Endodermal cell (in vitro differentiated cells): ENCODE measurements around the gene MEF2A. TPM values are rescaled to one million over a fixed set of nuclear protein-coding genes. Genes with fewer than 3 reads are reported as not detected.

ENCODE experiments used
- DNase-seq: peaks from one replicate; pipeline ENCODE4 v3.0.0-alpha.2; 2017
- H3K27ac ChIP-seq: 2 replicates; pipeline ENCODE4 v1.5.1; 2013; ENCODE audit warnings: mild to moderate bottlenecking, low read depth, low read length, moderate library complexity
- H3K27me3 ChIP-seq: 2 replicates; pipeline ENCODE4 v1.6.1; 2013; ENCODE audit warnings: mild to moderate bottlenecking, low read length, moderate library complexity; ENCODE audit not compliant: insufficient read depth, control insufficient read depth, poor library complexity, severe bottlenecking
- H3K36me3 ChIP-seq: 2 replicates; pipeline ENCODE4 v1.7.0; 2013; ENCODE audit warnings: mild to moderate bottlenecking, low read length, moderate library complexity; ENCODE audit not compliant: control insufficient read depth, insufficient read depth
- H3K4me1 ChIP-seq: one replicate; pipeline ENCODE4 v1.7.0; 2013; ENCODE audit warnings: low read length; ENCODE audit not compliant: control insufficient read depth, insufficient read depth
- H3K4me3 ChIP-seq: 2 replicates; pipeline ENCODE4 v1.5.1; 2013; ENCODE audit warnings: mild to moderate bottlenecking, low read length, moderate library complexity
- H3K9ac ChIP-seq: 2 replicates; pipeline ENCODE4 v1.6.1; 2013; ENCODE audit warnings: mild to moderate bottlenecking, low read length, moderate library complexity; ENCODE audit not compliant: poor library complexity, severe bottlenecking; ENCODE audit errors: extremely low read depth
- H3K9me3 ChIP-seq: 2 replicates; pipeline ENCODE4 v1.6.1; 2013; ENCODE audit warnings: mild to moderate bottlenecking, low read length, moderate library complexity; ENCODE audit not compliant: control insufficient read depth
- H3K27ac Mint-ChIP-seq: 2 replicates; pipeline ENCODE4 v1.8.0; 2020; ENCODE audit warnings: mixed read lengths
- H3K27me3 Mint-ChIP-seq: 2 replicates; pipeline ENCODE4 v1.8.0; 2021; ENCODE audit warnings: mild to moderate bottlenecking, mixed read lengths; ENCODE audit not compliant: insufficient read depth
- H3K36me3 Mint-ChIP-seq: 2 replicates; pipeline ENCODE4 v1.8.0; 2020; ENCODE audit warnings: low read depth, mixed read lengths
- H3K4me1 Mint-ChIP-seq: 2 replicates; pipeline ENCODE4 v1.8.0; 2020; ENCODE audit warnings: mixed read lengths
- H3K4me3 Mint-ChIP-seq: 2 replicates; pipeline ENCODE4 v1.8.0; 2020; ENCODE audit warnings: mild to moderate bottlenecking, moderate library complexity, mixed read lengths
- H3K9me3 Mint-ChIP-seq: 2 replicates; pipeline ENCODE4 v1.8.0; 2020; ENCODE audit warnings: mild to moderate bottlenecking, mixed read lengths
- CTCF ChIP-seq: fragments of 200-600 bp; sonication (generic); conservative IDR thresholded peaks from 2 replicates; pipeline ENCODE4 v1.5.0; 2021; ENCODE audit warnings: antibody characterized with exemption, mild to moderate bottlenecking
- WGBS, 2 experiments: methylation state at CpG; one replicate each; pipeline versions ENCODE4 v1.1.5 to v1.1.7; 2013; ENCODE audit warnings: missing lambda C conversion rate in 2 of 2, mixed read lengths in 1 of 2; ENCODE audit not compliant: insufficient coverage in 1 of 2, insufficient read length in 1 of 2; 5-methylcytosine and 5-hydroxymethylcytosine counted together
- total RNA-seq, 2 donors: library from RNA; stranded (reverse); fragmentation: NEBNext Ultra II Directional in 1 of 2; extraction: Animal tissue kit (Norgen Biotek cat#: 25700) in 1 of 2; gene quantifications; 2 replicates in 1 of 2; 3 replicates in 1 of 2; pipeline ENCODE4 v1.2.1, GENCODE V29; 2021

Gene MEF2A
- total RNA-seq, 2 donors from 2014 or later = 23.5 to 28.6 TPM

- Mint-ChIP-seq H3K4me3 (no peak overlapping the region), H3K27me3 (no peaks in the 10 kb centered on the region), H3K4me1 (peaks cover 7% of the 10 kb centered on the region), H3K36me3 (peaks cover 36% of the 10 kb centered on the region), H3K27ac (no peak overlapping the region), H3K9me3 (no peaks in the 10 kb centered on the region)
- H3K4me1 ChIP-seq = no peaks in the 10 kb centered on the region
- H3K36me3 ChIP-seq = peaks cover 52% of the 10 kb centered on the region
- H3K9ac ChIP-seq = no peak overlapping the region
- H3K4me3 ChIP-seq = no peak overlapping the region
- no peaks in the 10 kb centered on the region for H3K27me3 ChIP-seq
- no peaks in the 10 kb centered on the region for H3K9me3 ChIP-seq
- H3K27ac ChIP-seq = no peak overlapping the region
- TF ChIP-seq CTCF = no peak
- 100% methylated on average over 1 of the region's 2 CpGs for WGBS, 2 experiments
- DNase-seq = no peak
These were observed 106.3 kb downstream of the MEF2A start for GRCh38 chr15:99671926-99672635.

GRCh38 chr15:99673111-99673510, 107.3 kb downstream of the MEF2A start:
- no peaks in the 10 kb centered on the region for H3K9me3 Mint-ChIP-seq
- H3K4me3 ChIP-seq = no peak overlapping the region
- H3K4me1 Mint-ChIP-seq = peaks cover 7% of the 10 kb centered on the region
- no peak for DNase-seq
- no peaks in the 10 kb centered on the region for H3K27me3 Mint-ChIP-seq
- H3K4me3 Mint-ChIP-seq = no peak overlapping the region
- H3K4me1 ChIP-seq = no peaks in the 10 kb centered on the region
- H3K36me3 ChIP-seq = peaks cover 61% of the 10 kb centered on the region
- no peak overlapping the region for H3K9ac ChIP-seq
- H3K36me3 Mint-ChIP-seq = peaks cover 35% of the 10 kb centered on the region
- H3K27me3 ChIP-seq = no peaks in the 10 kb centered on the region
- H3K27ac ChIP-seq = no peak overlapping the region
- no peaks in the 10 kb centered on the region for H3K9me3 ChIP-seq
- TF ChIP-seq CTCF = no peak
- no CpG with 5 or more reads among the region's 1 CpG for WGBS, 2 experiments
- H3K27ac Mint-ChIP-seq = no peak overlapping the region

GRCh38 chr15:99674279-99674678, 108.5 kb downstream of the MEF2A start:
- WGBS, 2 experiments = 93 to 100% methylated on average over 1 to 2 of the region's 2 CpGs
- TF ChIP-seq CTCF = no peak
- no peak overlapping the region for H3K27ac ChIP-seq

More at GRCh38 chr15:99674279-99674678, 108.5 kb downstream of the MEF2A start:
- no peaks in the 10 kb centered on the region for H3K9me3 ChIP-seq
- no peak overlapping the region for H3K4me3 ChIP-seq
- Mint-ChIP-seq H3K4me1 (peaks cover under 1% of the 10 kb centered on the region), H3K27me3 (no peaks in the 10 kb centered on the region), H3K36me3 (peaks cover 47% of the 10 kb centered on the region), H3K4me3 (no peak overlapping the region), H3K9me3 (no peaks in the 10 kb centered on the region), H3K27ac (no peak overlapping the region)
- H3K36me3 ChIP-seq = peaks cover 71% of the 10 kb centered on the region
- no peaks in the 10 kb centered on the region for H3K27me3 ChIP-seq
- no peak for DNase-seq
- no peak overlapping the region for H3K9ac ChIP-seq
- no peaks in the 10 kb centered on the region for H3K4me1 ChIP-seq
